GM18868 (cell line): Measurements from ENCODE around the gene RER1.

Experiments used
- ATAC-seq: cut with Tn5 transposase; IDR thresholded peaks from one replicate; pipeline ENCODE4 v1.9.1; 2021; ENCODE audit warnings: mild to moderate bottlenecking, moderate library complexity; ENCODE audit not compliant: unreplicated experiment

RER1 gene

GRCh38 chr1:2353551-2354438, 37.8 kb upstream of the RER1 start:
- no peak for ATAC-seq

GRCh38 chr1:2354511-2355372, 36.9 kb upstream of the RER1 start:
- no peak for ATAC-seq

GRCh38 chr1:2355373-2356261, 36.0 kb upstream of the RER1 start:
- ATAC-seq = no peak

- no peak for ATAC-seq
Observed at GRCh38 chr1:2356401-2356800, 35.2 kb upstream of the RER1 start.

GRCh38 chr1:2356911-2357845, 34.5 kb upstream of the RER1 start:
- no peak for ATAC-seq

GRCh38 chr1:2358072-2358471, 33.6 kb upstream of the RER1 start:
- no peak for ATAC-seq

GRCh38 chr1:2358651-2359640, 32.7 kb upstream of the RER1 start:
- ATAC-seq = no peak

- ATAC-seq = no peak
Observed at GRCh38 chr1:2360588-2361364, 30.9 kb upstream of the RER1 start.

GRCh38 chr1:2363847-2364513, 27.7 kb upstream of the RER1 start:
- ATAC-seq = no peak

- ATAC-seq = no peak
Observed at GRCh38 chr1:2368053-2368744, 23.4 kb upstream of the RER1 start.

GRCh38 chr1:2372551-2373490, 18.8 kb upstream of the RER1 start:
- ATAC-seq = no peak

- no peak for ATAC-seq
Observed at GRCh38 chr1:2373551-2374251, 17.9 kb upstream of the RER1 start.

GRCh38 chr1:2374252-2375155, 17.1 kb upstream of the RER1 start:
- no peak for ATAC-seq
